H9 (cell line): ENCODE measurements around the gene TMEM108. TPM values are rescaled to one million over a fixed set of nuclear protein-coding genes. Genes with fewer than 3 reads are reported as not detected.

Experiments
- DNase-seq: peaks from one replicate; pipeline ENCODE4 v3.0.0-alpha.2; 2017
- H2AFZ ChIP-seq: one replicate; pipeline ENCODE4 v1.6.1; 2013; ENCODE audit warnings: mild to moderate bottlenecking, low read length, control low read depth, moderate library complexity
- H2AK5ac ChIP-seq: 2 replicates; pipeline ENCODE4 v1.6.1; 2013; ENCODE audit warnings: low read length, control low read depth, mixed read lengths; ENCODE audit not compliant: insufficient read length
- H2BK120ac ChIP-seq: one replicate; pipeline ENCODE4 v1.6.1; 2013; ENCODE audit warnings: low read depth, mild to moderate bottlenecking, low read length, control low read depth, inconsistent platforms; ENCODE audit not compliant: poor library complexity, severe bottlenecking
- H2BK12ac ChIP-seq: 2 replicates; pipeline ENCODE4 v1.6.1; 2013; ENCODE audit warnings: low read length, control low read depth, mixed read lengths, low read depth; ENCODE audit not compliant: insufficient read length
- H2BK15ac ChIP-seq: 2 replicates; pipeline ENCODE4 v1.6.1; 2013; ENCODE audit warnings: low read depth, low read length, control low read depth
- H2BK20ac ChIP-seq: one replicate; pipeline ENCODE4 v1.6.1; 2013; ENCODE audit warnings: low read depth, mild to moderate bottlenecking, low read length, control low read depth, inconsistent platforms; ENCODE audit not compliant: poor library complexity, severe bottlenecking
- H2BK5ac ChIP-seq: 2 replicates; pipeline ENCODE4 v1.6.1; 2013; ENCODE audit warnings: low read length, control low read depth, mixed read lengths; ENCODE audit not compliant: insufficient read length
- H3K14ac ChIP-seq: 2 replicates; pipeline ENCODE4 v1.6.1; 2013; ENCODE audit warnings: low read length, control low read depth; ENCODE audit not compliant: insufficient read depth
- H3K18ac ChIP-seq: 2 replicates; pipeline ENCODE4 v1.6.1; 2013; ENCODE audit warnings: low read depth, mild to moderate bottlenecking, mixed read lengths, low read length, control low read depth; ENCODE audit not compliant: insufficient read length
- H3K23ac ChIP-seq: 2 replicates; pipeline ENCODE4 v1.6.1; 2013; ENCODE audit warnings: low read length, control low read depth, mixed read lengths, low read depth; ENCODE audit not compliant: insufficient read length
- H3K23me2 ChIP-seq: 2 replicates; pipeline ENCODE4 v1.6.1; 2013; ENCODE audit warnings: low read depth, mild to moderate bottlenecking, mixed read lengths, low read length, control low read depth; ENCODE audit not compliant: insufficient read length, poor library complexity, severe bottlenecking
- H3K27ac ChIP-seq: 2 replicates; pipeline ENCODE4 v1.5.1; 2013; ENCODE audit warnings: low read length, control low read depth, mixed read lengths, low read depth; ENCODE audit not compliant: insufficient read length
- H3K27me3 ChIP-seq: 2 replicates; pipeline ENCODE4 v1.6.1; 2013; ENCODE audit warnings: low read length, control low read depth, inconsistent platforms; ENCODE audit not compliant: insufficient read depth
- H3K4ac ChIP-seq: 2 replicates; pipeline ENCODE4 v1.6.1; 2013; ENCODE audit warnings: low read depth, mild to moderate bottlenecking, control low read depth, inconsistent platforms, low read length, moderate library complexity
- H3K4me1 ChIP-seq: 2 replicates; pipeline ENCODE4 v1.6.1; 2013; ENCODE audit warnings: low read length, control low read depth, inconsistent platforms; ENCODE audit not compliant: insufficient read depth
- H3K4me2 ChIP-seq: 2 replicates; pipeline ENCODE4 v1.6.1; 2013; ENCODE audit warnings: low read length, control low read depth, mixed read lengths; ENCODE audit not compliant: insufficient read length, insufficient read depth
- H3K56ac ChIP-seq: 2 replicates; pipeline ENCODE4 v1.6.1; 2013; ENCODE audit warnings: low read depth, mild to moderate bottlenecking, mixed read lengths, low read length, control low read depth; ENCODE audit not compliant: insufficient read length
- H3K79me1 ChIP-seq: 2 replicates; pipeline ENCODE4 v1.6.1; 2013; ENCODE audit warnings: low read depth, mild to moderate bottlenecking, moderate library complexity, low read length, control low read depth, inconsistent platforms; ENCODE audit not compliant: insufficient read depth, poor library complexity, severe bottlenecking
- H3K79me2 ChIP-seq: 2 replicates; pipeline ENCODE4 v1.6.1; 2013; ENCODE audit warnings: low read length, control low read depth, inconsistent platforms; ENCODE audit not compliant: insufficient read depth
- H3K9ac ChIP-seq: 2 replicates; pipeline ENCODE4 v1.6.1; 2013; ENCODE audit warnings: low read length, control low read depth, mixed read lengths; ENCODE audit not compliant: insufficient read length; ENCODE audit errors: extremely low read depth
- H3K9me3 ChIP-seq: one replicate; pipeline ENCODE4 v1.6.1; 2013; ENCODE audit warnings: low read depth, low read length, inconsistent platforms; ENCODE audit not compliant: control insufficient read depth
- H3T11ph ChIP-seq: one replicate; pipeline ENCODE4 v1.6.1; 2013; ENCODE audit warnings: mild to moderate bottlenecking, low read length, control low read depth, inconsistent platforms
- H4K20me1 ChIP-seq: one replicate; pipeline ENCODE4 v1.6.1; 2013; ENCODE audit not compliant: control insufficient read depth, insufficient read length, insufficient read depth
- H4K5ac ChIP-seq: 2 replicates; pipeline ENCODE4 v1.6.1; 2013; ENCODE audit warnings: low read depth, mild to moderate bottlenecking, mixed read lengths, low read length, control low read depth; ENCODE audit not compliant: insufficient read length
- H4K8ac ChIP-seq: replicated peaks from 2 replicates; pipeline ENCODE4 v1.6.1; 2013; ENCODE audit warnings: low read length, control low read depth, mixed read lengths, low read depth; ENCODE audit not compliant: insufficient read length
- H4K91ac ChIP-seq: 2 replicates; pipeline ENCODE4 v1.6.1; 2013; ENCODE audit warnings: low read depth, mild to moderate bottlenecking, moderate library complexity, mixed read lengths, low read length, control low read depth; ENCODE audit not compliant: insufficient read length
- H3K27ac Mint-ChIP-seq, 3 experiments: 2 replicates in 2 of 3; 3 replicates in 1 of 3; pipeline ENCODE4 v1.8.0; 2020 to 2021; ENCODE audit warnings: mixed read lengths in 3 of 3, mild to moderate bottlenecking in 1 of 3, moderate library complexity in 1 of 3
- H3K27me3 Mint-ChIP-seq: 2 replicates; pipeline ENCODE4 v1.8.0; 2021; ENCODE audit warnings: low read depth, mild to moderate bottlenecking, moderate library complexity, mixed read lengths
- H3K36me3 Mint-ChIP-seq, 3 experiments: 2 replicates in 2 of 3; 3 replicates in 1 of 3; pipeline ENCODE4 v1.8.0; 2020 to 2021; ENCODE audit warnings: low read depth in 3 of 3, mixed read lengths in 3 of 3; ENCODE audit not compliant: insufficient read depth in 1 of 3
- H3K4me1 Mint-ChIP-seq, 2 experiments: 2 replicates each; pipeline ENCODE4 v1.8.0; 2020; ENCODE audit warnings: mixed read lengths in 2 of 2
- H3K4me3 Mint-ChIP-seq, 2 experiments: 2 replicates in 1 of 2; 3 replicates in 1 of 2; pipeline ENCODE4 v1.8.0; 2020 to 2021; ENCODE audit warnings: mild to moderate bottlenecking in 2 of 2, mixed read lengths in 2 of 2, moderate library complexity in 1 of 2
- H3K9me3 Mint-ChIP-seq, 2 experiments: 2 replicates in 1 of 2; 3 replicates in 1 of 2; pipeline ENCODE4 v1.8.0; 2020; ENCODE audit warnings: mild to moderate bottlenecking in 2 of 2, mixed read lengths in 2 of 2, moderate library complexity in 1 of 2
- WGBS: extraction: QIAGEN DNeasy Blood & Tissue Kit; methylation state at CpG from one replicate; pipeline ENCODE4 v1.1.7; 2013; ENCODE audit warnings: missing lambda C conversion rate, low lambda C conversion rate, mixed read lengths; ENCODE audit not compliant: insufficient read length; ENCODE audit errors: extremely low coverage; 5-methylcytosine and 5-hydroxymethylcytosine counted together
- total RNA-seq: library from RNA; stranded (reverse); gene quantifications from 2 replicates; pipeline ENCODE4 v1.2.1, GENCODE V29; 2021
- TF ChIP-seq, protein P1 (sequence below): fragments of 200-600 bp; sonication (generic); conservative IDR thresholded peaks from 3 replicates; pipeline ENCODE4 v1.8.0; 2021; ENCODE audit warnings: antibody characterized with exemption, mild to moderate bottlenecking

TMEM108 gene
- total RNA-seq, 1 experiment from 2014 or later, result 5.0 TPM

DNA sequence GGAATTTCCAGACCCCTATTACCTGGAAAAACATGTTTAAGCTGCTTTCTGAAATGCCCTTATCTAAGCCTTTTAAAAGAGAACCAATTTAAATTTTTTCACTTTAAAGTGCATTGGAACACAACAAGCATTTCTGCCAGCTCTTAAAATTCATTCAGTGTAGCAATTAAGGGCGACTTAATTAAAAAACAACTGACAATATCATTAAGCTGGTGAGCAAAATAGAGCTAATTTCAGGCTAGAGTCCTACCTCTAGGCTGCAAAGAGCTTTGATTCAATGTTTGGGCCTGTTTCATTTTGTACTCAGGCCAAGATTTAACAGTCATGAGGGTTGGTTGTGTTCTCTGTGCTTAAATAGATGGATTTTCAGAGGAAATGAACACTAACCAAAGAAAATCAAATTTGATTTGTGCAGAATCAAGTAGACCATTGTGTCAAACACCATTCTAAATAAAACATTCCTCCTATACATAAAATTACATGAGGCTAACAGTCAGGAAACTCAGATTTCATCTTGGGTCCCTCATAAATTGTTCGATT is 114.6 kb downstream of the TMEM108 start:
- H3K27me3 Mint-ChIP-seq, result no peaks in the 10 kb centered on the region
- Histone ChIP-seq H4K20me1 (no peaks in the 10 kb centered on the region), H3K27me3 (no peaks in the 10 kb centered on the region), H3K4me1 (no peaks in the 10 kb centered on the region; the same call in 1 of the 2 replicates), H3K4me2 (no peak overlapping the region), H4K8ac (no peak overlapping the region), H3K9ac (no peak overlapping the region), H2BK20ac (no peak overlapping the region), H3K27ac (no peak overlapping the region), H3K23ac (no peak overlapping the region), H3K79me2 (no peaks in the 10 kb centered on the region), H2BK12ac (no peak overlapping the region), H4K5ac (no peak overlapping the region), H2BK15ac (no peak overlapping the region), H3K23me2 (no peaks in the 10 kb centered on the region), H3K18ac (no peak overlapping the region), H3K79me1 (no peaks in the 10 kb centered on the region), H2BK120ac (no peak overlapping the region), H3K14ac (no peak overlapping the region), H3T11ph (no peak overlapping the region), H3K9me3 (no peaks in the 10 kb centered on the region), H2AFZ (no peak overlapping the region), H2AK5ac (no peak overlapping the region), H2BK5ac (no peak overlapping the region), H3K56ac (no peak overlapping the region), H4K91ac (no peak overlapping the region), H3K4ac (no peak overlapping the region)
- H3K36me3 Mint-ChIP-seq, result peaks cover 0 to 4% (median 4%) of the 10 kb centered on the region in 3 experiments; a peak in 3 of 7 replicates
- TF ChIP-seq, protein P1, sequence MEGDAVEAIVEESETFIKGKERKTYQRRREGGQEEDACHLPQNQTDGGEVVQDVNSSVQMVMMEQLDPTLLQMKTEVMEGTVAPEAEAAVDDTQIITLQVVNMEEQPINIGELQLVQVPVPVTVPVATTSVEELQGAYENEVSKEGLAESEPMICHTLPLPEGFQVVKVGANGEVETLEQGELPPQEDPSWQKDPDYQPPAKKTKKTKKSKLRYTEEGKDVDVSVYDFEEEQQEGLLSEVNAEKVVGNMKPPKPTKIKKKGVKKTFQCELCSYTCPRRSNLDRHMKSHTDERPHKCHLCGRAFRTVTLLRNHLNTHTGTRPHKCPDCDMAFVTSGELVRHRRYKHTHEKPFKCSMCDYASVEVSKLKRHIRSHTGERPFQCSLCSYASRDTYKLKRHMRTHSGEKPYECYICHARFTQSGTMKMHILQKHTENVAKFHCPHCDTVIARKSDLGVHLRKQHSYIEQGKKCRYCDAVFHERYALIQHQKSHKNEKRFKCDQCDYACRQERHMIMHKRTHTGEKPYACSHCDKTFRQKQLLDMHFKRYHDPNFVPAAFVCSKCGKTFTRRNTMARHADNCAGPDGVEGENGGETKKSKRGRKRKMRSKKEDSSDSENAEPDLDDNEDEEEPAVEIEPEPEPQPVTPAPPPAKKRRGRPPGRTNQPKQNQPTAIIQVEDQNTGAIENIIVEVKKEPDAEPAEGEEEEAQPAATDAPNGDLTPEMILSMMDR, result no peak
- H3K4me3 Mint-ChIP-seq, result no peak overlapping the region
- no peak for DNase-seq
- H3K27ac Mint-ChIP-seq, result no peak overlapping the region
- WGBS, result no CpG with 5 or more reads among the region's 2 CpGs
- H3K9me3 Mint-ChIP-seq, result peaks cover 0 to 3% of the 10 kb centered on the region in 2 experiments; a peak in 1 of 5 replicates
- peaks cover 2 to 8% of the 10 kb centered on the region in 2 experiments; a peak in 3 of 4 replicates for H3K4me1 Mint-ChIP-seq
